ENCODE data around the gene BRD7.

DNA sequence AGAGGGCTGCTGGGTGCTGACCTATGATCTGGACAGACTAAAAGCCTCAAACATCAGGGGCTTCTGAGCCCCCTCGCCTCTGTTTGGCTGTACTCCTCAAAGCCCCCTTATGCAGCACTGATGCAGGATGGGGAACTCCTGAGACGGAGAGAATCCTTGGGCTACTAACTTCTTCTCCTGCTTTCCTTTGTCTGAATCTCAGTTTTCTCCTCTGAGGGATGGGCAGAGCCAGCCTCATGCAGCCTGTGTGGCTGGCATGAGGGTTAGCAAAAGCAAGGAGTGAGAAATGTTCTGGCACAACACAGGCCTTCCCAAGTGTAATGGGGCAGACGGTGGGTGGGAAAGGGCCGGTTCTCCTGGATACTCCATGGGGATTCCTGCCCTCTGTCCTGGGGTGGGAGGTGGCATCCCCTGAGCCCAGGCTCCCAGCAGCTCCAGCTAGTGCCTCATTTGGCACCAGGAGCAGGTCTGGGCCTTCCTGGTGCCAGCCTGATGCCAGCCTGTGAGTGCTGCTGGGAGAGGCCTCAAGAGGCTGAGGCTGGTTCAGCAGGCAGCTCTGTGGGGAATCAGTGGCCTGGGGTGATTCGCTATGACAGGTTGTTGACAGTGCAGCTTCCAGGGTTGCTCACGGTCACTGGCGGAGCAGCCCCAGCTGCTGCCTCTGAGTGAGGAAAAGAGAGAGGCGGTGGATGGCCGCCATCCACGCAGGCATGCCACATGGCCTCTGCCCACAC lies 4.0 kb upstream of the BRD7 start:
- TF ChIP-seq POLR2A (IDR thresholded peaks at IDR 0.05; ENCODE audit: low read depth, low read length) (no peak), GATA2 (IDR thresholded peaks at IDR 0.05; ENCODE audit: insufficient read depth, insufficient read length, low read depth, low read length) (no peak), POLR2AphosphoS5 (IDR thresholded peaks at IDR 0.05; ENCODE audit: insufficient read depth, low read depth, low read length) (no peak)
- TF ChIP-seq, protein P1, sequence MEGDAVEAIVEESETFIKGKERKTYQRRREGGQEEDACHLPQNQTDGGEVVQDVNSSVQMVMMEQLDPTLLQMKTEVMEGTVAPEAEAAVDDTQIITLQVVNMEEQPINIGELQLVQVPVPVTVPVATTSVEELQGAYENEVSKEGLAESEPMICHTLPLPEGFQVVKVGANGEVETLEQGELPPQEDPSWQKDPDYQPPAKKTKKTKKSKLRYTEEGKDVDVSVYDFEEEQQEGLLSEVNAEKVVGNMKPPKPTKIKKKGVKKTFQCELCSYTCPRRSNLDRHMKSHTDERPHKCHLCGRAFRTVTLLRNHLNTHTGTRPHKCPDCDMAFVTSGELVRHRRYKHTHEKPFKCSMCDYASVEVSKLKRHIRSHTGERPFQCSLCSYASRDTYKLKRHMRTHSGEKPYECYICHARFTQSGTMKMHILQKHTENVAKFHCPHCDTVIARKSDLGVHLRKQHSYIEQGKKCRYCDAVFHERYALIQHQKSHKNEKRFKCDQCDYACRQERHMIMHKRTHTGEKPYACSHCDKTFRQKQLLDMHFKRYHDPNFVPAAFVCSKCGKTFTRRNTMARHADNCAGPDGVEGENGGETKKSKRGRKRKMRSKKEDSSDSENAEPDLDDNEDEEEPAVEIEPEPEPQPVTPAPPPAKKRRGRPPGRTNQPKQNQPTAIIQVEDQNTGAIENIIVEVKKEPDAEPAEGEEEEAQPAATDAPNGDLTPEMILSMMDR (IDR thresholded peaks at IDR 0.05; ENCODE audit: extremely low read depth in 1 of 2, insufficient read depth in 1 of 2, low read depth in 1 of 2, low read length in 2 of 2), result no peak
